Measurements from ENCODE around the gene LHPP.

DNA sequence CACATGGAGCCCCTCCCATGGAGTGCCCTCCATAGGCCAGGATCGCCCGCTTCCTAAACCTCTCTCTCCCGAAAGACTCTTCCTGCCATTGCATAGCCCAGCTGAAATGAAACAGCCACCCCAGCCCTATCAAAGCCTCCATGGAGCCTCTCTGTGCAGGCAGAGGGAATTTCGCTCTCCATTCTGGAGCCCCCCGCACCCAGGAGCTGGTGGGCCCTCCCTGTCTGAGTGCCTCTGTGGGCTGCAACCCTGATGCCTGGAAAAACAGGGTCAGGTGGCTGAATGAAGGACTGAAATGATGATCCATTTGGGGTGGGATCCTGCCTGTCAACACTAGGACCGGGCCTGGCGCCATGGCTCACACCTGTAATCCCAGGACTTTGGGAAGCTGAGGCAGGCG, 176.1 kb downstream of the LHPP start:
- TF ChIP-seq CTCF (IDR thresholded peaks at IDR 0.05): no peak
- TF ChIP-seq POLR2A (IDR thresholded peaks at IDR 0.05): no peak
